A549 (cell line): ENCODE results near the gene HGS. TPM values are rescaled to one million over a fixed set of nuclear protein-coding genes. Genes with fewer than 3 reads are reported as not detected.
A peak's percentile ranks its signal among the peaks of the same experiment; 100 is the strongest.

ENCODE experiments used
- ATAC-seq, 2 experiments: fragments of 200-7000 bp in 1 of 2; fragments of >200 bp in 1 of 2; cut with Nextera tagmentation in 1 of 2; cut with Tn5 transposase in 1 of 2; 3 replicates each; pipeline versions ENCODE4 v1.8.0 to v1.9.1; 2018 to 2020; ENCODE audit warnings: mild to moderate bottlenecking in 1 of 2, moderate library complexity in 1 of 2
- CTCF ChIA-PET: fragments of 300-600 bp; sonication (Branson Sonifier 250); formaldehyde crosslinking; extraction: SDS; loops from one replicate; lab custom pipeline; 2021; ENCODE audit warnings: antibody characterized with exemption, inconsistent platforms; lab: Yijun Ruan, JAX
- POLR2A ChIA-PET: fragments of 350-600 bp; formaldehyde crosslinking; extraction: SDS; loops from one replicate; lab custom pipeline; 2021; ENCODE audit warnings: antibody characterized with exemption, inconsistent platforms; lab: Yijun Ruan, JAX
- DNase-seq, 2 experiments: peaks; one replicate each; pipeline versions ENCODE4 v3.0.0 to v3.0.0-alpha.2; 2011 to 2016; ENCODE audit warnings: low read depth in 1 of 2, low spot score in 1 of 2
- FAIRE-seq: peaks from 2 replicates; lab custom pipeline; 2011; peaks lifted over from hg19 to GRCh38; lab: Jason Lieb, UNC
- H3K27ac ChIP-seq, 2 experiments: fragments of >200 bp; sonication (Bioruptor Twin); formaldehyde crosslinking; 3 replicates each; pipeline ENCODE4 v1.5.1; 2016 to 2017
- H3K4me1 ChIP-seq: fragments of >200 bp; sonication (Bioruptor Twin); formaldehyde crosslinking; 3 replicates; pipeline ENCODE4 v1.6.1; 2016
- H3K4me2 ChIP-seq: fragments of >200 bp; sonication (Bioruptor Twin); formaldehyde crosslinking; 3 replicates; pipeline ENCODE4 v1.6.1; 2016
- H3K4me3 ChIP-seq: fragments of >200 bp; sonication (Bioruptor Twin); formaldehyde crosslinking; 3 replicates; pipeline ENCODE4 v1.5.1; 2016
- H3K9me3 ChIP-seq: fragments of >200 bp; sonication (Bioruptor Twin); formaldehyde crosslinking; 3 replicates; pipeline ENCODE4 v1.6.1; 2016
- CBX8 ChIP-seq: fragments of 200-600 bp; sonication (generic); IDR thresholded peaks from 2 replicates; pipeline ENCODE4 v1.6.1; 2016
- CHD2 ChIP-seq: fragments of 150-350 bp; IDR thresholded peaks from 2 replicates; pipeline ENCODE4 v1.6.1; 2014; ENCODE audit warnings: low read length; ENCODE audit not compliant: partially characterized antibody
- E2F6 ChIP-seq: IDR thresholded peaks from 2 replicates; pipeline ENCODE4 v1.6.1; 2012; ENCODE audit warnings: low read depth, borderline replicate concordance
- EHF ChIP-seq: fragments of 250-450 bp; sonication (Bioruptor Pico); IDR thresholded peaks from 2 replicates; pipeline ENCODE4 v1.5.0; 2020; ENCODE audit warnings: mild to moderate bottlenecking
- ELK1 ChIP-seq: fragments of 150-350 bp; IDR thresholded peaks from 2 replicates; pipeline ENCODE4 v1.6.1; 2014; ENCODE audit warnings: low read depth, mild to moderate bottlenecking, low read length
- GATA3 ChIP-seq: IDR thresholded peaks from 2 replicates; pipeline ENCODE4 v1.6.1; 2012; ENCODE audit warnings: borderline replicate concordance
- HDAC2 ChIP-seq: fragments of 200-600 bp; sonication (generic); IDR thresholded peaks from 2 replicates; pipeline ENCODE4 v1.6.1; 2016
- JUN ChIP-seq, 2 experiments: fragments of >200 bp; sonication (Bioruptor Twin); formaldehyde crosslinking; IDR thresholded peaks; 2 replicates in 1 of 2; 3 replicates in 1 of 2; pipeline ENCODE4 v1.6.1; 2016 to 2017
- KDM5A ChIP-seq: fragments of 200-600 bp; sonication (generic); IDR thresholded peaks from 2 replicates; pipeline ENCODE4 v1.6.1; 2016; ENCODE audit warnings: antibody characterized with exemption, mild to moderate bottlenecking
- MAX ChIP-seq: IDR thresholded peaks from 2 replicates; pipeline ENCODE4 v1.6.1; 2012
- MAZ ChIP-seq: fragments of 150-350 bp; IDR thresholded peaks from 2 replicates; pipeline ENCODE4 v1.6.1; 2014; ENCODE audit warnings: antibody characterized with exemption, low read depth, low read length, borderline replicate concordance
- MYC ChIP-seq: IDR thresholded peaks from 2 replicates; pipeline ENCODE4 v1.6.1; 2012; ENCODE audit warnings: mild to moderate bottlenecking, inconsistent platforms, low read length, improper control_type of control experiment, borderline replicate concordance
- NFE2L2 ChIP-seq: fragments of 150-350 bp; conservative IDR thresholded peaks from 2 replicates; pipeline ENCODE4 v1.6.1; 2014; ENCODE audit warnings: low read length
- PBX3 ChIP-seq: IDR thresholded peaks from 2 replicates; pipeline ENCODE4 v1.6.1; 2012
- PHF8 ChIP-seq: fragments of 200-600 bp; sonication (generic); IDR thresholded peaks from 2 replicates; pipeline ENCODE4 v1.6.1; 2016; ENCODE audit warnings: low read depth, mild to moderate bottlenecking, antibody characterized with exemption, moderate library complexity, borderline replicate concordance
- POLR2A ChIP-seq: IDR thresholded peaks from 2 replicates; pipeline ENCODE4 v1.6.1; 2012; ENCODE audit warnings: mild to moderate bottlenecking, low read length
- RARB ChIP-seq: fragments of 250-450 bp; sonication (Bioruptor Pico); IDR thresholded peaks from 2 replicates; pipeline ENCODE4 v1.8.0; 2021; ENCODE audit warnings: mild to moderate bottlenecking, moderate library complexity
- RNF2 ChIP-seq: fragments of 200-600 bp; sonication (generic); IDR thresholded peaks from 2 replicates; pipeline ENCODE4 v1.6.1; 2016; ENCODE audit warnings: low read depth, mild to moderate bottlenecking, antibody characterized with exemption, moderate library complexity, borderline replicate concordance
- SMC3 ChIP-seq: fragments of >200 bp; sonication (Bioruptor Twin); formaldehyde crosslinking; IDR thresholded peaks from 3 replicates; pipeline ENCODE4 v1.6.1; 2018; ENCODE audit warnings: inconsistent platforms
- SREBF2 ChIP-seq: fragments of 450-650 bp; IDR thresholded peaks from 2 replicates; pipeline ENCODE4 v1.6.1; 2014; ENCODE audit warnings: mild to moderate bottlenecking, moderate library complexity
- TFCP2L1 ChIP-seq: fragments of 250-450 bp; sonication (Bioruptor Pico); IDR thresholded peaks from 2 replicates; pipeline ENCODE4 v1.5.0; 2021; ENCODE audit warnings: mild to moderate bottlenecking
- TP53 ChIP-seq: fragments of 250-450 bp; sonication (Bioruptor Pico); IDR thresholded peaks from 2 replicates; pipeline ENCODE4 v1.5.0; 2021; ENCODE audit warnings: mild to moderate bottlenecking, moderate library complexity
- WGBS: methylation state at CpG from one replicate; pipeline ENCODE4 v1.1.6; 2017; ENCODE audit errors: missing lambda C conversion rate; 5-methylcytosine and 5-hydroxymethylcytosine counted together
- polyA plus RNA-seq, 4 experiments: library from polyadenylated mRNA; depleted of rRNA in 3 of 4; stranded (reverse); fragments of >200 nt; fragmentation: RNase III in 1 of 4; extraction: RNeasy Plus Mini Kit Qiagen cat#74134 plus additional on column Dnase treatment in 1 of 4; gene quantifications; 2 replicates in 3 of 4; 3 replicates in 1 of 4; pipeline ENCODE4 v1.2.3, GENCODE V29; 2011 to 2017
- TF ChIP-seq, protein P1 (sequence below): fragments of 250-450 bp; sonication (Bioruptor Pico); IDR thresholded peaks from 2 replicates; pipeline ENCODE4 v1.5.0; 2021; ENCODE audit warnings: mild to moderate bottlenecking, moderate library complexity, borderline replicate concordance
- TF ChIP-seq, protein P2 (sequence below): fragments of >200 bp; sonication (Bioruptor Twin); formaldehyde crosslinking; IDR thresholded peaks from 3 replicates; pipeline ENCODE4 v1.6.1; 2016

The HGS gene
- polyA plus RNA-seq, 2 of the 4 experiments (the other 2 are of a cell fraction), result 85.9 to 130 TPM

DNA sequence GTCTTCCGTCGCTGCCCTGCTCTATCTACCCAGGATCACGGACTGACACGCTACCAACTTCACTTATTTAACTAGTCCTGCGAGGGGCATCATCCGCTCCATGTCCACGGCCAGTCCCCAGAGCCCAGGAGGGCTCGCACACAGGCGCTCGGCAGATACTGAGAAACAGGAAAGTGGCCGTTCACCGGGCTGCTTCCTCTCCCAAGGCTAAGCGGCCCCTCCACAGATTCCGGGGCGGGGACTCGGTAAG lies 17.8 kb upstream of the HGS start:
- ChIA-PET POLR2A (interaction anchor here (0.8 to 1.5 kb wide), 9 partner anchors 8 to 147 kb away, joined by 3 to 23 read pairs (median 4); partner anchors contain the start of genes ARL16, HGS, NPLOC4 and TSPAN10), CTCF (interaction anchor here (1.2 to 2.7 kb wide), 3 partner anchors 10 to 147 kb away, joined by 4 to 20 read pairs (median 4); no protein-coding TSS in a partner anchor)
- peak overlapping the region; percentile 89 for H3K4me2 ChIP-seq
- H3K9me3 ChIP-seq, result no peaks in the 10 kb centered on the region
- WGBS, result 2% methylated on average over 12 of the region's 16 CpGs
- ATAC-seq (peak in 1 of 2 experiments; percentile 41; a peak in 3 of 6 replicates), DNase-seq (no peak), FAIRE-seq (no peak)
- TF ChIP-seq CHD2 (no peak), KDM5A (peak; percentile 42; the same call in 1 of the 2 replicates), PHF8 (peak; percentile 22; the same call in 1 of the 2 replicates), RNF2 (no peak)
- H3K27ac ChIP-seq, result peak overlapping the region; percentile 97 to 99
- H3K4me1 ChIP-seq, result peaks cover 22% of the 10 kb centered on the region
- peak overlapping the region; percentile 99 for H3K4me3 ChIP-seq

- ATAC-seq (peak; percentile 96 to 99), DNase-seq (peak; percentile 97 to 98), FAIRE-seq (peak; percentile 84)
- peak within 1 kb of the TSS; percentile 99 for H3K4me3 ChIP-seq
- ChIA-PET CTCF (interaction anchor here (1.2 to 2.7 kb wide), 3 partner anchors 9 to 147 kb away, joined by 4 to 20 read pairs (median 4); no protein-coding TSS in a partner anchor), POLR2A (interaction anchor here (0.6 to 1.5 kb wide), 10 partner anchors 8 to 182 kb away, joined by 3 to 23 read pairs (median 3); partner anchors contain the start of genes ARL16, HGS, NPLOC4 and TSPAN10)
- WGBS, result under 1% methylated on average over 70 of the region's 96 CpGs
- peaks cover 22% of the 10 kb centered on the region for H3K4me1 ChIP-seq
- TF ChIP-seq MAZ (no peak), GATA3 (0 out of 2 replicates have a peak, but pooled peaks have one; percentile 17), EHF (peak; percentile 72; the same call in 1 of the 2 replicates), HDAC2 (peak; percentile 45; the same call in 1 of the 2 replicates), CBX8 (no peak), SMC3 (no peak), E2F6 (peak; percentile 82), RARB (no peak), JUN (IDR thresholded peaks at IDR 0.05) (peak; percentile 83 to 91), TP53 (peak; percentile 35; the same call in 1 of the 2 replicates), NFE2L2 (no peak), MAX (peak; percentile 95), POLR2A (peak; percentile 97), KDM5A (peak; percentile 86), PBX3 (peak; percentile 99), ELK1 (0 out of 2 replicates have a peak, but pooled peaks have one; percentile 19), PHF8 (peak; percentile 87), MYC (peak; percentile 74), TFCP2L1 (CRISPR knock-in tag) (peak; percentile 18; the same call in 1 of the 2 replicates), SREBF2 (no peak)
- TF ChIP-seq, protein P1, sequence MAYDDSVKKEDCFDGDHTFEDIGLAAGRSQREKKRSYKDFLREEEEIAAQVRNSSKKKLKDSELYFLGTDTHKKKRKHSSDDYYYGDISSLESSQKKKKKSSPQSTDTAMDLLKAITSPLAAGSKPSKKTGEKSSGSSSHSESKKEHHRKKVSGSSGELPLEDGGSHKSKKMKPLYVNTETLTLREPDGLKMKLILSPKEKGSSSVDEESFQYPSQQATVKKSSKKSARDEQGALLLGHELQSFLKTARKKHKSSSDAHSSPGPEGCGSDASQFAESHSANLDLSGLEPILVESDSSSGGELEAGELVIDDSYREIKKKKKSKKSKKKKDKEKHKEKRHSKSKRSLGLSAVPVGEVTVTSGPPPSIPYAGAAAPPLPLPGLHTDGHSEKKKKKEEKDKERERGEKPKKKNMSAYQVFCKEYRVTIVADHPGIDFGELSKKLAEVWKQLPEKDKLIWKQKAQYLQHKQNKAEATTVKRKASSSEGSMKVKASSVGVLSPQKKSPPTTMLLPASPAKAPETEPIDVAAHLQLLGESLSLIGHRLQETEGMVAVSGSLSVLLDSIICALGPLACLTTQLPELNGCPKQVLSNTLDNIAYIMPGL (CRISPR knock-in tag), result no peak
- TF ChIP-seq, protein P2, sequence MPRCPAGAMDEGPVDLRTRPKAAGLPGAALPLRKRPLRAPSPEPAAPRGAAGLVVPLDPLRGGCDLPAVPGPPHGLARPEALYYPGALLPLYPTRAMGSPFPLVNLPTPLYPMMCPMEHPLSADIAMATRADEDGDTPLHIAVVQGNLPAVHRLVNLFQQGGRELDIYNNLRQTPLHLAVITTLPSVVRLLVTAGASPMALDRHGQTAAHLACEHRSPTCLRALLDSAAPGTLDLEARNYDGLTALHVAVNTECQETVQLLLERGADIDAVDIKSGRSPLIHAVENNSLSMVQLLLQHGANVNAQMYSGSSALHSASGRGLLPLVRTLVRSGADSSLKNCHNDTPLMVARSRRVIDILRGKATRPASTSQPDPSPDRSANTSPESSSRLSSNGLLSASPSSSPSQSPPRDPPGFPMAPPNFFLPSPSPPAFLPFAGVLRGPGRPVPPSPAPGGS, result peak; percentile 86
- peak within 1 kb of the TSS; percentile 97 to 99 for H3K27ac ChIP-seq
- H3K9me3 ChIP-seq, result no peaks in the 10 kb centered on the region
- peak within 1 kb of the TSS; percentile 90 for H3K4me2 ChIP-seq
Observed at GRCh38 chr17:81666342-81667191, 17.2 kb upstream of the HGS start, which contains the start of the genes CCDC137 and OXLD1. TSS of gene CCDC137 (plus strand) at chr17:81666737. CDS start at chr17:81666767, 30 bp downstream. TSS of gene OXLD1 (minus strand) at chr17:81666605. CDS start at chr17:81666577, 28 bp downstream.
